ENCODE data around the gene FAM13A.

DNA sequence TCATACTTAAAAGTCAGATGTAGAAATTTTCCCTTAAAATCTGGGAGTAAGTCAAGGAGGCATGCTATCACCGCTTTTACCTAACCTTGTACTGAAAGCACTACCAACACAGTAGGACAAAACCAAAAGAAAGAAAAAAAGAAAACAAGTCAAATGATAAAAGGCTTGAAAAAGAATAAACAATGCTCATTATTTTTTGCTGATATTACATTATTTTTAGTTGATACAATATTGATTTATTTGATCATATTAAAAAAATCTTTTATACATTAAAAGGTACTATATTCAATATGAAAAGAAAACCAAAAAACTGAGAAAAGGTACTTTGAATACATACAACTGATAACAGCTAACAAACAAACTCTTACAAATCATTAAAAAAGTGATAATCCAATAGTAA lies 164.3 kb downstream of the FAM13A start:
- TF ChIP-seq POLR2A (IDR thresholded peaks at IDR 0.05; ENCODE audit: low read depth, low read length) = no peak
- TF ChIP-seq, protein P1, sequence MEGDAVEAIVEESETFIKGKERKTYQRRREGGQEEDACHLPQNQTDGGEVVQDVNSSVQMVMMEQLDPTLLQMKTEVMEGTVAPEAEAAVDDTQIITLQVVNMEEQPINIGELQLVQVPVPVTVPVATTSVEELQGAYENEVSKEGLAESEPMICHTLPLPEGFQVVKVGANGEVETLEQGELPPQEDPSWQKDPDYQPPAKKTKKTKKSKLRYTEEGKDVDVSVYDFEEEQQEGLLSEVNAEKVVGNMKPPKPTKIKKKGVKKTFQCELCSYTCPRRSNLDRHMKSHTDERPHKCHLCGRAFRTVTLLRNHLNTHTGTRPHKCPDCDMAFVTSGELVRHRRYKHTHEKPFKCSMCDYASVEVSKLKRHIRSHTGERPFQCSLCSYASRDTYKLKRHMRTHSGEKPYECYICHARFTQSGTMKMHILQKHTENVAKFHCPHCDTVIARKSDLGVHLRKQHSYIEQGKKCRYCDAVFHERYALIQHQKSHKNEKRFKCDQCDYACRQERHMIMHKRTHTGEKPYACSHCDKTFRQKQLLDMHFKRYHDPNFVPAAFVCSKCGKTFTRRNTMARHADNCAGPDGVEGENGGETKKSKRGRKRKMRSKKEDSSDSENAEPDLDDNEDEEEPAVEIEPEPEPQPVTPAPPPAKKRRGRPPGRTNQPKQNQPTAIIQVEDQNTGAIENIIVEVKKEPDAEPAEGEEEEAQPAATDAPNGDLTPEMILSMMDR (IDR thresholded peaks at IDR 0.05; ENCODE audit: extremely low read depth in 1 of 2, insufficient read depth in 1 of 2, low read depth in 1 of 2, low read length in 2 of 2) = no peak
- TF ChIP-seq, protein P2, sequence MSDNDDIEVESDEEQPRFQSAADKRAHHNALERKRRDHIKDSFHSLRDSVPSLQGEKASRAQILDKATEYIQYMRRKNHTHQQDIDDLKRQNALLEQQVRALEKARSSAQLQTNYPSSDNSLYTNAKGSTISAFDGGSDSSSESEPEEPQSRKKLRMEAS (IDR thresholded peaks at IDR 0.05; ENCODE audit: insufficient read depth, insufficient read length) = no peak
- TF ChIP-seq POLR2AphosphoS5 (IDR thresholded peaks at IDR 0.05; ENCODE audit: insufficient read depth, low read depth, low read length) = no peak
- TF ChIP-seq EZH2 (IDR thresholded peaks at IDR 0.05; ENCODE audit: borderline replicate concordance, low read depth, low read length, severe bottlenecking) = no peak
- TF ChIP-seq GATA2 (IDR thresholded peaks at IDR 0.05; ENCODE audit: insufficient read depth, insufficient read length, low read depth, low read length) = no peak
